HG02759 (cell line): Measurements from ENCODE around the gene RAB36.

Experiments used
- ATAC-seq: cut with Tn5 transposase; IDR thresholded peaks from one replicate; pipeline ENCODE4 v1.9.1; 2021; ENCODE audit warnings: mild to moderate bottlenecking, moderate library complexity; ENCODE audit not compliant: unreplicated experiment

Gene RAB36

GRCh38 chr22:23180893-23181720, 35.8 kb downstream of the RAB36 start:
- no peak for ATAC-seq

- ATAC-seq, result no peak
These were observed 36.5 kb downstream of the RAB36 start for GRCh38 chr22:23181721-23182308.

- ATAC-seq, result no peak
These were observed 37.2 kb downstream of the RAB36 start for GRCh38 chr22:23182309-23183060.

- ATAC-seq, result no peak
These were observed 37.9 kb downstream of the RAB36 start for GRCh38 chr22:23183061-23183698.

GRCh38 chr22:23184100-23184763, 39.0 kb downstream of the RAB36 start:
- ATAC-seq, result no peak

GRCh38 chr22:23184764-23185113, 39.5 kb downstream of the RAB36 start:
- no peak for ATAC-seq

- ATAC-seq, result no peak
These were observed 41.9 kb downstream of the RAB36 start for GRCh38 chr22:23187211-23187610.

- ATAC-seq, result no peak
These were observed 42.8 kb downstream of the RAB36 start for GRCh38 chr22:23187871-23188700.

- no peak for ATAC-seq
These were observed 45.2 kb downstream of the RAB36 start for GRCh38 chr22:23190526-23190925.

- no peak for ATAC-seq
These were observed 46.9 kb downstream of the RAB36 start for GRCh38 chr22:23192133-23192532.

- ATAC-seq, result no peak
These were observed 47.3 kb downstream of the RAB36 start for GRCh38 chr22:23192558-23192957.

- ATAC-seq, result no peak
These were observed 48.0 kb downstream of the RAB36 start for GRCh38 chr22:23193196-23193827.

GRCh38 chr22:23193882-23194281, 48.6 kb downstream of the RAB36 start:
- no peak for ATAC-seq

- ATAC-seq, result no peak
These were observed 50.9 kb downstream of the RAB36 start for GRCh38 chr22:23196165-23196564.

- no peak for ATAC-seq
These were observed 52.6 kb downstream of the RAB36 start for GRCh38 chr22:23197836-23198235.

- ATAC-seq, result no peak
These were observed 53.9 kb downstream of the RAB36 start for GRCh38 chr22:23199159-23199558.

GRCh38 chr22:23200898-23201297, 55.6 kb downstream of the RAB36 start:
- no peak for ATAC-seq

- no peak for ATAC-seq
These were observed 57.7 kb downstream of the RAB36 start for GRCh38 chr22:23202812-23203451.
